AG04450 (cell line): ENCODE measurements around the gene KIAA1614. TPM values are rescaled to one million over a fixed set of nuclear protein-coding genes. Genes with fewer than 3 reads are reported as not detected.

Experiments used
- CTCF ChIA-PET: fragments of 300-600, 350-600 bp; formaldehyde crosslinking; extraction: SDS; loops from one replicate; lab custom pipeline; 2022; ENCODE audit warnings: antibody characterized with exemption, inconsistent platforms; lab: Charles Lee
- POLR2A ChIA-PET: fragments of 350-600 bp; formaldehyde crosslinking; extraction: SDS; loops from one replicate; lab custom pipeline; 2021; ENCODE audit warnings: antibody characterized with exemption, inconsistent platforms; lab: Yijun Ruan, JAX
- DNase-seq: peaks from one replicate; pipeline ENCODE4 v3.0.0-alpha.2; 2011; ENCODE audit warnings: low read depth, low spot score
- H3K27ac ChIP-seq: one replicate; pipeline ENCODE4 v1.5.1; 2012; ENCODE audit warnings: low read depth, low read length, control low read depth
- H3K27me3 ChIP-seq: one replicate; pipeline ENCODE4 v1.6.0; 2012; ENCODE audit warnings: low read length; ENCODE audit not compliant: control insufficient read depth, insufficient read depth
- H3K4me3 ChIP-seq: 2 replicates; pipeline ENCODE4 v1.5.1; 2011; ENCODE audit warnings: mild to moderate bottlenecking, low read depth, low read length, control low read depth
- H3K9me3 ChIP-seq: 2 replicates; pipeline ENCODE4 v1.5.1; 2012; ENCODE audit warnings: low read length; ENCODE audit not compliant: control insufficient read depth, insufficient read depth
- CTCF ChIP-seq: IDR thresholded peaks from 2 replicates; pipeline ENCODE4 v1.5.1; 2011; ENCODE audit warnings: low read depth, low read length, control low read depth, inconsistent platforms
- polyA plus RNA-seq: library from polyadenylated mRNA; depleted of rRNA; stranded (reverse); fragments of >200 nt; gene quantifications from 2 replicates; pipeline ENCODE4 v1.2.3, GENCODE V29; 2011

KIAA1614 gene
- polyA plus RNA-seq, 1 experiment, result 4.0 TPM

GRCh38 chr1:180884588-180885300 is 28.0 kb upstream of the KIAA1614 start:
- no peak for TF ChIP-seq CTCF
- Histone ChIP-seq H3K27me3 (no peaks in the 10 kb centered on the region), H3K4me3 (no peak overlapping the region), H3K9me3 (no peaks in the 10 kb centered on the region), H3K27ac (no peak overlapping the region)
- ChIA-PET CTCF (interaction anchor here (0.6 to 9.7 kb wide), 4 partner anchors 257 to 1711 kb away, joined by 3 to 135 read pairs (median 14); no protein-coding TSS in a partner anchor), POLR2A (interaction anchor here (0.5 kb wide), 1 partner anchor 204 kb away, joined by 5 read pairs; the partner anchor contains the start of gene IER5)
- no peak for DNase-seq

GRCh38 chr1:180886338-180886737 is 26.4 kb upstream of the KIAA1614 start:
- POLR2A ChIA-PET, result no interaction called here

GRCh38 chr1:180887841-180888240 is 24.9 kb upstream of the KIAA1614 start:
- no peaks in the 10 kb centered on the region for H3K27me3 ChIP-seq
- H3K27ac ChIP-seq, result no peak overlapping the region
- DNase-seq, result no peak
- ChIA-PET CTCF (interaction anchor here (0.6 to 1.3 kb wide), 2 partner anchors 26 to 301 kb away, joined by 3 read pairs; no protein-coding TSS in a partner anchor), POLR2A (no interaction called here)
- H3K4me3 ChIP-seq, result no peak overlapping the region
- TF ChIP-seq CTCF, result no peak
- H3K9me3 ChIP-seq, result no peaks in the 10 kb centered on the region

More at GRCh38 chr1:180886338-180886737, 26.4 kb upstream of the KIAA1614 start:
- CTCF ChIA-PET, result interaction anchor here (9.7 kb wide), 1 partner anchor 279 kb away, joined by 135 read pairs; no protein-coding TSS in a partner anchor
- no peak overlapping the region for H3K4me3 ChIP-seq
- H3K27ac ChIP-seq, result no peak overlapping the region
- no peaks in the 10 kb centered on the region for H3K9me3 ChIP-seq
- TF ChIP-seq CTCF, result no peak
- H3K27me3 ChIP-seq, result no peaks in the 10 kb centered on the region
- DNase-seq, result no peak

- Histone ChIP-seq H3K9me3 (no peaks in the 10 kb centered on the region), H3K27me3 (no peaks in the 10 kb centered on the region), H3K4me3 (no peak overlapping the region), H3K27ac (no peak overlapping the region)
- no peak for TF ChIP-seq CTCF
- no peak for DNase-seq
- ChIA-PET CTCF (no interaction called here), POLR2A (no interaction called here)
These were observed 23.8 kb upstream of the KIAA1614 start for GRCh38 chr1:180888870-180889269.

GRCh38 chr1:180889325-180889724 is 23.4 kb upstream of the KIAA1614 start:
- H3K27me3 ChIP-seq, result no peaks in the 10 kb centered on the region
- no peak for TF ChIP-seq CTCF
- no peaks in the 10 kb centered on the region for H3K9me3 ChIP-seq
- ChIA-PET POLR2A (no interaction called here), CTCF (no interaction called here)
- DNase-seq, result no peak
- no peak overlapping the region for H3K4me3 ChIP-seq
- no peak overlapping the region for H3K27ac ChIP-seq
